IMR-90 (cell line): ENCODE results near the gene OR2B3.

Experiments
- BHLHE40 ChIP-seq: fragments of 150-350 bp; IDR thresholded peaks from 2 replicates; pipeline ENCODE4 v1.6.1; 2016; ENCODE audit warnings: mild to moderate bottlenecking, low read depth, low read length
- CEBPB ChIP-seq: IDR thresholded peaks from 2 replicates; pipeline ENCODE4 v1.6.1; 2012; ENCODE audit warnings: low read depth, low read length, improper control_type of control experiment
- FOS ChIP-seq: fragments of 150-350 bp; IDR thresholded peaks from 2 replicates; pipeline ENCODE4 v1.6.1; 2016; ENCODE audit warnings: low read depth, low read length
- MAZ ChIP-seq: IDR thresholded peaks from 2 replicates; pipeline ENCODE4 v1.6.1; 2012; ENCODE audit warnings: low read depth, mild to moderate bottlenecking, low read length, improper control_type of control experiment, moderate library complexity, borderline replicate concordance
- MXI1 ChIP-seq: IDR thresholded peaks from 2 replicates; pipeline ENCODE4 v1.6.1; 2012; ENCODE audit warnings: low read depth, mild to moderate bottlenecking, low read length, moderate library complexity, borderline replicate concordance
- NFE2L2 ChIP-seq: fragments of 150-350 bp; IDR thresholded peaks from 2 replicates; pipeline ENCODE4 v1.6.1; 2016; ENCODE audit warnings: low read depth, mild to moderate bottlenecking, low read length
- POLR2A ChIP-seq: IDR thresholded peaks from 2 replicates; pipeline ENCODE4 v1.6.1; 2012; ENCODE audit warnings: mild to moderate bottlenecking, low read depth, low read length
- RAD21 ChIP-seq: IDR thresholded peaks from 2 replicates; pipeline ENCODE4 v1.6.1; 2012; ENCODE audit warnings: low read length, improper control_type of control experiment
- RCOR1 ChIP-seq: IDR thresholded peaks from 2 replicates; pipeline ENCODE4 v1.6.1; 2012; ENCODE audit warnings: mild to moderate bottlenecking, low read length, improper control_type of control experiment; ENCODE audit not compliant: insufficient replicate concordance
- RFX5 ChIP-seq: IDR thresholded peaks from 2 replicates; pipeline ENCODE4 v1.8.0; 2012; ENCODE audit warnings: low read depth, mild to moderate bottlenecking, low read length, moderate library complexity
- SMC3 ChIP-seq: fragments of 150-350 bp; IDR thresholded peaks from 2 replicates; pipeline ENCODE4 v1.6.1; 2016; ENCODE audit warnings: low read depth, mild to moderate bottlenecking, antibody characterized with exemption, low read length, moderate library complexity
- TF ChIP-seq, protein P1 (sequence below): conservative IDR thresholded peaks from 2 replicates; pipeline ENCODE4 v1.5.1; 2012; ENCODE audit warnings: mild to moderate bottlenecking, low read depth, low read length, improper control_type of control experiment
- TF ChIP-seq, protein P2 (sequence below): fragments of 150-350 bp; IDR thresholded peaks from 2 replicates; pipeline ENCODE4 v1.6.1; 2016; ENCODE audit warnings: low read depth, mild to moderate bottlenecking, low read length, moderate library complexity, borderline replicate concordance
- TF ChIP-seq, protein P3 (sequence below): fragments of 150-350 bp; IDR thresholded peaks from 2 replicates; pipeline ENCODE4 v1.6.1; 2017; ENCODE audit warnings: mild to moderate bottlenecking, antibody characterized with exemption, low read length, low read depth

DNA sequence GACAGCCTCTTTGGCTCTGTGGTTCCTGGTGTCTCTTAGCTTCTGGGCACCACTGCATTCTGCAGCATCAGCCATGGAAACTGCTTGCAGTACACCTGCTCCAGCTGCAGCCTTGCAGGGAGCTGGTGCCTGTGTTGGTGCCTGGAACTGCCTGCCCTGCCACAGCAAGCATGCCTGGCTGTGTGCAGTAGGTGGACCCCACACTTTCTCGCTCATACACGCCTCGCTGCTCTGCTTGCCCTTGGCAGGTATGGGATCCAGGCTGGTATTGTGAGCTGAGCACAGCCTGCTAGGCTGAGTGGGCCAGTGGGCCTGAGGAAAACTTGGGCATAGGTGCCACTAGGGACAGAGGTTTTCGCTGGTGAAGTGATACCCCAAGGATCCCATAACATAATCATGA, 43.5 kb upstream of the OR2B3 start:
- TF ChIP-seq, protein P1, sequence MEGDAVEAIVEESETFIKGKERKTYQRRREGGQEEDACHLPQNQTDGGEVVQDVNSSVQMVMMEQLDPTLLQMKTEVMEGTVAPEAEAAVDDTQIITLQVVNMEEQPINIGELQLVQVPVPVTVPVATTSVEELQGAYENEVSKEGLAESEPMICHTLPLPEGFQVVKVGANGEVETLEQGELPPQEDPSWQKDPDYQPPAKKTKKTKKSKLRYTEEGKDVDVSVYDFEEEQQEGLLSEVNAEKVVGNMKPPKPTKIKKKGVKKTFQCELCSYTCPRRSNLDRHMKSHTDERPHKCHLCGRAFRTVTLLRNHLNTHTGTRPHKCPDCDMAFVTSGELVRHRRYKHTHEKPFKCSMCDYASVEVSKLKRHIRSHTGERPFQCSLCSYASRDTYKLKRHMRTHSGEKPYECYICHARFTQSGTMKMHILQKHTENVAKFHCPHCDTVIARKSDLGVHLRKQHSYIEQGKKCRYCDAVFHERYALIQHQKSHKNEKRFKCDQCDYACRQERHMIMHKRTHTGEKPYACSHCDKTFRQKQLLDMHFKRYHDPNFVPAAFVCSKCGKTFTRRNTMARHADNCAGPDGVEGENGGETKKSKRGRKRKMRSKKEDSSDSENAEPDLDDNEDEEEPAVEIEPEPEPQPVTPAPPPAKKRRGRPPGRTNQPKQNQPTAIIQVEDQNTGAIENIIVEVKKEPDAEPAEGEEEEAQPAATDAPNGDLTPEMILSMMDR, result no peak
- TF ChIP-seq POLR2A, result no peak
- TF ChIP-seq RAD21, result no peak
- TF ChIP-seq, protein P2, sequence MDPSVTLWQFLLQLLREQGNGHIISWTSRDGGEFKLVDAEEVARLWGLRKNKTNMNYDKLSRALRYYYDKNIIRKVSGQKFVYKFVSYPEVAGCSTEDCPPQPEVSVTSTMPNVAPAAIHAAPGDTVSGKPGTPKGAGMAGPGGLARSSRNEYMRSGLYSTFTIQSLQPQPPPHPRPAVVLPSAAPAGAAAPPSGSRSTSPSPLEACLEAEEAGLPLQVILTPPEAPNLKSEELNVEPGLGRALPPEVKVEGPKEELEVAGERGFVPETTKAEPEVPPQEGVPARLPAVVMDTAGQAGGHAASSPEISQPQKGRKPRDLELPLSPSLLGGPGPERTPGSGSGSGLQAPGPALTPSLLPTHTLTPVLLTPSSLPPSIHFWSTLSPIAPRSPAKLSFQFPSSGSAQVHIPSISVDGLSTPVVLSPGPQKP, result no peak
- TF ChIP-seq RFX5, result no peak
- no peak for TF ChIP-seq MAZ
- no peak for TF ChIP-seq BHLHE40
- TF ChIP-seq, protein P3, sequence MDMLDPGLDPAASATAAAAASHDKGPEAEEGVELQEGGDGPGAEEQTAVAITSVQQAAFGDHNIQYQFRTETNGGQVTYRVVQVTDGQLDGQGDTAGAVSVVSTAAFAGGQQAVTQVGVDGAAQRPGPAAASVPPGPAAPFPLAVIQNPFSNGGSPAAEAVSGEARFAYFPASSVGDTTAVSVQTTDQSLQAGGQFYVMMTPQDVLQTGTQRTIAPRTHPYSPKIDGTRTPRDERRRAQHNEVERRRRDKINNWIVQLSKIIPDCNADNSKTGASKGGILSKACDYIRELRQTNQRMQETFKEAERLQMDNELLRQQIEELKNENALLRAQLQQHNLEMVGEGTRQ, result no peak
- no peak for TF ChIP-seq CEBPB
- TF ChIP-seq NFE2L2, result no peak
- TF ChIP-seq FOS, result no peak
- no peak for TF ChIP-seq RCOR1
- TF ChIP-seq SMC3, result no peak
- no peak for TF ChIP-seq MXI1
